OCI-LY7 (cell line): ENCODE data around the gene COBL.

Experiments used
- CTCF ChIP-seq: fragments of 200-600 bp; sonication (generic); conservative IDR thresholded peaks from 2 replicates; pipeline ENCODE4 v1.5.1; 2014; ENCODE audit warnings: mild to moderate bottlenecking, antibody characterized with exemption, low read length, moderate library complexity, mixed read lengths
- EZH2phosphoT487 ChIP-seq: fragments of 200-600 bp; sonication (generic); IDR thresholded peaks from 2 replicates; pipeline ENCODE4 v1.6.1; 2018; ENCODE audit warnings: low read depth, borderline replicate concordance, mild to moderate bottlenecking, mixed run types, antibody characterized with exemption, low read length, moderate library complexity, mixed read lengths

- TF ChIP-seq CTCF: no peak
- no peak for TF ChIP-seq EZH2phosphoT487
These were observed 156.2 kb downstream of the COBL start for GRCh38 chr7:51160411-51160810.
